GM19043 (cell line): Measurements from ENCODE around the gene TMEM138.
"Not testable (repeated sequence)": the region's sequence is repeated elsewhere in the genome, so short reads cannot be mapped to it uniquely, and the experiment has no call there.

Source experiments
- ATAC-seq: cut with Tn5 transposase; IDR thresholded peaks from one replicate; pipeline ENCODE4 v1.9.1; 2021; ENCODE audit warnings: low read depth; ENCODE audit not compliant: unreplicated experiment

Gene TMEM138

GRCh38 chr11:61362542-61362875, 335 bp downstream of the TMEM138 start:
- no peak for ATAC-seq

- no peak for ATAC-seq
These were observed 2.0 kb downstream of the TMEM138 start for GRCh38 chr11:61364012-61364675.

DNA sequence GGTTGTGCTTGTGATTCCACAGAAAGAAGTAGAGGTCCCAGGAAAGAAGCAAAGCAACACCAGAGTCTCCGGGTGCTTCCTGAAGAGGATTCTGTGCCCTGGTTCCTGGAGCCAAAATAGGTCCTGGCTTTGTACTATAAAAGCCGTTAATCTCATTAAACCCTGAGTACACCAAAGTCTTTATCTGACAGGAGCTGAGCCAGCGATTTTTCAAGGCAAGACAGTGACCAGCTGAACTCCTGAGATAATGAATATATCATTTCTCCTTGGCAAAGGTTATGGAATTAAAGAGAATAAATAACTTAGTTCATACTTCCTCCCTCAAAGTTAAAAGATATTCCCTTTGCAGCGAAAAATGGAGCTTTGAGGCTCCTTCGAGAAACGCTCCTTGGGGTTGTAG, 5.2 kb downstream of the TMEM138 start:
- ATAC-seq = no peak

GRCh38 chr11:61368646-61369045, 6.5 kb downstream of the TMEM138 start:
- ATAC-seq = no peak

DNA sequence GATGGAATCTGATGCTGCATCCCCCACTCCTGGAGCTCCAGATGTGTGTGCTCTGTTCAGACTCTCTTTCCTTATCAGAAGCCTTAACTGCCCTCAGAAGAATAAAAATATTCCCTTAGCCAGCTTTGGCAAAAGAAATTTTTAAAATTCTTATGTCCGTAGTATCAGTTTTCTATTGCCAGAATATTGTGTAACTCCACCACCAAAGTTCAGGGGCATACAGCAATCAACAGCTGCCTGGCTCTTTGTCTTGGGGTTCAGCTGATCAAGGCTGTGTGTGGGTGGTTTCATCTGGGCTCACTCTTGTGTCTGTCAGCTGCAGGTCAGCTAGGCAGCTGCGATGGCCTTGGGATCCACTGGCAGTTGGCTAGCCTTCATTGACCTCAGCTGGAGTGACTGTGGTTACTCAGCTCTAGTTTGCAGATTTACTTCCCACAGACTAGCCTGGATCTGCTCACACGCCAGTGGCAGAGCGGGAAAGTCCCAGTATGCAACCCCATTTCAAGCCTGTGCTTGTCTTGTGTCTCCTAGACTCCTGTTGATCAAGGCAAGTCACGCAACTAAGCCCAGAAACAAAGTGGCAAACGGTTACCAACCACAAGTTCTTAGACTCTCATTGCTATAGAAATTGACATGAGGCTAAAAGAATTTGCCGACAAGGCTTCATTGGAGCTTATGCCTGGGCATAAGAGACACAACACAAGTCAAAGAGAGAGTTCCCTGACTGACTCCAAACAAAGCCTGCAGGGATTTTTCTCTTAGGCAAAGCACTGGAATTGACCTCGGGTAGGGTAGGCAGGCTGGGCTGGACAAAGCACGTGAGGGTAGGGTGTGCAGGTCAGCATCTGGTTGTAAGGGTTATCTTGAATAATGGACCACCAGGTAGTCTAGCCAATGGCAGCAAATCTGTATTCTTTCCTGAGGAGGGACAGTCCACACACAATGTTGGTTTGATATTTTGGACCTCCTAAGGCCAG, 7.5 kb downstream of the TMEM138 start:
- ATAC-seq = no peak

GRCh38 chr11:61370349-61371005, 8.3 kb downstream of the TMEM138 start:
- no peak for ATAC-seq

- no peak for ATAC-seq
These were observed 10.7 kb downstream of the TMEM138 start for GRCh38 chr11:61372659-61373420.

- no peak for ATAC-seq
These were observed 13.6 kb downstream of the TMEM138 start for GRCh38 chr11:61375761-61376108.

- no peak for ATAC-seq
These were observed 15.4 kb downstream of the TMEM138 start for GRCh38 chr11:61377461-61378160.

- ATAC-seq = no peak
These were observed 16.6 kb downstream of the TMEM138 start for GRCh38 chr11:61378713-61379313.

- ATAC-seq = no peak
These were observed 18.7 kb downstream of the TMEM138 start for GRCh38 chr11:61380884-61381283.

DNA sequence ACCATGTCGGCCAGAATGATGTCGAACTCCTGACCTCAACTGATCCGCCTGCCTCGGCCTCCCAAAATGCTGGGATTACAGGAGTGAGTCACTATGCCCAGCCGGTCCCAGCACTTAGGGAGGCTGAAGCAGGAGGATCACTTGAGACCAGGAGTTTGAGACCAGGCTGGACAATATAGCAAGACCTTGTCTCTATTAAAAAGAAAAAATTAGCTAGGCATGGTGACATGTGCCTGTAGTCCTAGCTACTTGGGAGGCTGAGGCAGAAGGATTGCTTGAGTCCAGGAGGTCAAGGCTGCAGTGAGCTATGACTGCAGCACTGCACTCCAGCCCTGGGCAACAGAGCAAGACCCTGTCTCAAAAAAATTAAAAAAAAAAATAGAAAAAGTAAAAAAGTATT, 21.7 kb downstream of the TMEM138 start:
- ATAC-seq = not testable (repeated sequence)

DNA sequence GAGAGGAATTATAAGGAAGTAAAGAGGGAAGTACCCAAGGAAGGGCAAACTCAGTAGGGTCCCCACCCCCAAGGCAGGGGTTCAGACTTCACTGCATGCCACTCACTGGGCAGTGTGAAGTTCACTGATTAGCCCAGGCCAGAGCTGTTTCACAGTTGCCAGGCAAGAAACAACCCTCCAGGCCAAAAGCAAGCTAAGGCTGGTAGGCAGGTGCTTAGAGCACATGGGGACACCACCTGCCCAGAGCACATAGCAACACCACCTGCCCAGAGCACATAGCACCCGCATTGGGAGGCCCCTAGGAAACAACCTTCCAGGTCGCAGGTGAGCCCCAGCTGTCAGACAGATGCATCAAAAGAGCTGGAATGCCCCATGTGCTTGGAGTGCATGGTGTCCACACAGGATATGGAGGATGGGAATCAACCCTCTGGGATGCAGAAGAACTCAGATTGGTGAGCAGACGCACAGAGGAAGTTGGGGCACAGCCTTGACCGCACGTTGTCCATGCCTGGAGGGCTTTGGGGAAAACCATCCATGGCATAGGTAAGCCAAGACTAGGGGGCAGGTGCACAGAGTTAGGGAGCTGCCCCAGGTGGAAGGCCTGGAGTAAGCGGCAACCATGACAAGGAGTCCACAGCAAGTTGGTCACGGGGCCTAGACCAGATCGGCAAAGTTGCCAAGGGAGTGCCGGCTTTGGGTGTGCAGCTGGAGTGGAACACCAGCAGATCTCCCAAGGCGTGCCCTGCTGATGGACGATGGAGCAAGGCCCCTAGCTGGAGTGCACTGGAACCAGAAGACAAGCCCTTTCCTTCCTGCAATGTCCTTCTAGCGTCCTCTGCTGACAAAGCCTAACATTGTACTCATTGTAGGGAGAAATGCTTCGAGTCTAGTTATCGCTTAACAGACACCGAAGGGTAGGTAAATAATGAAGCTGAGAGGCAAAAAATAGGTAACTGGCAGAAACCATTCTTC, 22.4 kb downstream of the TMEM138 start:
- ATAC-seq = no peak

GRCh38 chr11:61390161-61390560, 28.0 kb downstream of the TMEM138 start:
- no peak for ATAC-seq

DNA sequence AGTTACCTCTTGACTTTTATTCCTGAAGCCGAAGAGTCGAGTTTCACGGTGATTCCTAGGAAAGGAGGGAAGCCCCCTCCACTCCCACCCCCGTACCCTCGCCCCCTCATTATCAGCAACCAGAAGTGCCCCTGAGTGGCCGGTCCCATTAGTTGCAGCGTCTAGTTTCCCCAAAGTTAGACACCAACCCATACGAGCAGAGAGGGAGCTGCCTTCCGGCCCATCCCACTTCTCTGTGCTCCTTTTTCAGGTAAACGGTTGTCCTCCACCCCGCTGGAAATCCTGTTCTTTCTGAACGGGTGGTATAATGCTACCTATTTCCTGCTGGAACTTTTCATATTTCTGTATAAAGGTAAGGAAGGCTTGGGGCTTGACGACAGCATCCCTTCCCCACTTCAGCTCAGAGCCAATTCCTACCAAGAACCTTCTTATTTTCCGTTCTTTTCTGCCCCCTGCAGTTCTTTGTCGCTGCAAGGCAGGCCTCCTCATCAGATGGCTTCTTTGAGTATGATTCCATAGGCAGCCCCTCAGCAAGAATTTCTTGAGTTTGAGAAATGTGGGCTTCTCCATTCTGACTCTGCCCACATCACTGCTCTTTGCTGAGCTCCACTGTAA, 30.9 kb downstream of the TMEM138 start:
- no peak for ATAC-seq

GRCh38 chr11:61401173-61401572, 39.0 kb downstream of the TMEM138 start:
- no peak for ATAC-seq

DNA sequence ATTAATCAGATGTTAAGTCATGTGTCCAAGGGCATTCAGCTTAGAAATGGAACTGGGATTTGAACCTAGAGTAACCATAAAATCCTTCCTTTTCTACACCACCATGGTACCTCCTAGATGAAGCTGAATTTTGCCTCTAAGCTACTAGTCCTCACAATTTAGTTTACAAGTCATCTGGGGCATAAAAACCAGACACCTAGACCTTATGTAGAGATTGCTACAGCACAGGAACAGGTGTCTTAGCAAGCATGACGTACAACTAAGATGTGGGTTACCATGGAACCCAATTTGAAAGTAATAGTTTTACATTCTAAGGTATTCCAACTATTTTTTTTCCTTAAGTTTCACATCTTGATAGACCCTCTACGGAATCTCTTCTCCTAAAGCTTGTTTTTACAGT, 39.4 kb downstream of the TMEM138 start:
- ATAC-seq = no peak

DNA sequence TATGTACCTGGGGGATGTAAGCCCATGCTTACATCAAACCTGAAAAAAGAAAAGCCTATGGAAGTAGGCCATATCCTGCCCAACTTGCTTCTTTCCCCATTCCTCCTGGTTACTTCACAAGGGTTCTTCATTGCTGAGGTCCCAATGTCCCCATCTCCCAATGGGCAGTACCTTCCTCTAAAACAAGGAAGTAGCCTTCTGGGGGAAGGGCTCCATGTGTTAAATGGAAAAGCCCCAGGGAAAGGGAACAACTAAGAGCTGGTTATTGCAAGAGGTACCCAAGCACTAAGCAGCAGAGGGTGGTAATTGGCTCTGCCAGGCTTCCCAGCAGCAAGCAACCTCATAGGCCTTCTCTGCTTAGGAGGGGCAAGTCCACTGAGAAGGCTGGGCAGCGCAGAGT, 41.5 kb downstream of the TMEM138 start:
- no peak for ATAC-seq
